ENCODE measurements around the gene PAX5.

DNA sequence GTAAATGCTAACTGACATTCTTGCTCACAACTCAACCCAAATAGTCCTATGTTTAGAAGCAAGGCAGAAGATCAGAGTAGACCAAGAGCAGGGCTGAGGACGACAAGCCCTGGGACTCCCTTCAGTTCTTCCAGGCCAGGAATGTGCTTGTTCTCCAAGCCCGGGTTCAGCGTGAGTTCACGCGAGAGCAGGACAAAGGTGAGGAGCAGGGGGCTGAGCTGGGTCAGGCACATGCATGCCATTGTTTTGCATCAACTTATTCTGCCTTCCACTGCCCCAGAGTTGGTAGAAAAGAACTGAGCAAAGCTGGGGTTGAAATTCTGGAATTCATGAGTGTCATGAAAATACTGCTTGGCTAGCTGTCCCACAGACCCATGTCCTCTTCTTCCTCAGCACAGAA, 206.5 kb downstream of the PAX5 start:
- TF ChIP-seq, protein P1, sequence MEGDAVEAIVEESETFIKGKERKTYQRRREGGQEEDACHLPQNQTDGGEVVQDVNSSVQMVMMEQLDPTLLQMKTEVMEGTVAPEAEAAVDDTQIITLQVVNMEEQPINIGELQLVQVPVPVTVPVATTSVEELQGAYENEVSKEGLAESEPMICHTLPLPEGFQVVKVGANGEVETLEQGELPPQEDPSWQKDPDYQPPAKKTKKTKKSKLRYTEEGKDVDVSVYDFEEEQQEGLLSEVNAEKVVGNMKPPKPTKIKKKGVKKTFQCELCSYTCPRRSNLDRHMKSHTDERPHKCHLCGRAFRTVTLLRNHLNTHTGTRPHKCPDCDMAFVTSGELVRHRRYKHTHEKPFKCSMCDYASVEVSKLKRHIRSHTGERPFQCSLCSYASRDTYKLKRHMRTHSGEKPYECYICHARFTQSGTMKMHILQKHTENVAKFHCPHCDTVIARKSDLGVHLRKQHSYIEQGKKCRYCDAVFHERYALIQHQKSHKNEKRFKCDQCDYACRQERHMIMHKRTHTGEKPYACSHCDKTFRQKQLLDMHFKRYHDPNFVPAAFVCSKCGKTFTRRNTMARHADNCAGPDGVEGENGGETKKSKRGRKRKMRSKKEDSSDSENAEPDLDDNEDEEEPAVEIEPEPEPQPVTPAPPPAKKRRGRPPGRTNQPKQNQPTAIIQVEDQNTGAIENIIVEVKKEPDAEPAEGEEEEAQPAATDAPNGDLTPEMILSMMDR (IDR thresholded peaks at IDR 0.05) = no peak
- no peak for TF ChIP-seq POLR2A (IDR thresholded peaks at IDR 0.05)

All from uterus (tissue), 2 donors.